GM19023 (cell line): Measurements from ENCODE around the gene OGN.
A peak's percentile ranks its signal among the peaks of the same experiment; 100 is the strongest.

ENCODE experiments used
- ATAC-seq: cut with Tn5 transposase; IDR thresholded peaks from one replicate; pipeline ENCODE4 v1.9.1; 2021; ENCODE audit warnings: mild to moderate bottlenecking, moderate library complexity; ENCODE audit not compliant: unreplicated experiment

Gene OGN

DNA sequence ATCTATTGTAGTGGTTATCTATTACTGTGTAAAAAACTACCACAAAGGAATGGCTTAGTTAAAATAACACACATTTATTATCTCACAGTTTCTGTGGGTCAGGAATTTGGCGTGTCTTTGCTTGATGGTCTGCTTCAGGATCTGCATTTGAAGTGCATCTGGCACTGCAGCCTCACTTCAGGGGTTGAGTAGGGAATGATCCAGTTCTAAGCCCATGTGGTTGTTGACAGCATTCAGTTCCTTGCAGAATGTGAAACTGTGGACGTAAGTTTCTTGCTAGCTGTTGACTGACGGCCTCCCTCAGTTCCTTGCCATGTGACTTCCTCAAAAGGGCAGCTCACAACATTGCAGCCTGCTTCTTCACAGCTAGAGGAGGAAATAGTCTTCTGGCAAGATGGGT, 2.1 kb upstream of the OGN start:
- ATAC-seq, result peak; percentile 67

DNA sequence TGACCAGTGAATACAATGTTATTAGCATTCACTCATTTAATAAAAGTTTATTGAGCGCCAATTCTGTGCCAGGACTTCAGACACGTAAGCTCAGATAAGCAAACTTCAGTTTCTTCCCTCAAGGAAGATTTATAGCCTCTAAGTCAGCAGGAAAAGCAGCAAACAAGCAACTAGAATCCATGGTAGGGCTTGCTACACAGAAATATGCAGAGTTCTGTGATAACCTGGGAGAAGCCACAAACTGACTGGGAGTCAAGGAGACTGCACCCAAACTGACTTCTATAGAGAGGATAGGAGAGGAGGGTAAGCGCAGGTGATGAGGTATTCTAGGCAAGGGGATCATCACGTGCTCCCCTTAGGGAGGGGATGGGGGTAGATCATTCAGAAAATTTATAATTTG, 1.4 kb upstream of the OGN start:
- ATAC-seq, result no peak

DNA sequence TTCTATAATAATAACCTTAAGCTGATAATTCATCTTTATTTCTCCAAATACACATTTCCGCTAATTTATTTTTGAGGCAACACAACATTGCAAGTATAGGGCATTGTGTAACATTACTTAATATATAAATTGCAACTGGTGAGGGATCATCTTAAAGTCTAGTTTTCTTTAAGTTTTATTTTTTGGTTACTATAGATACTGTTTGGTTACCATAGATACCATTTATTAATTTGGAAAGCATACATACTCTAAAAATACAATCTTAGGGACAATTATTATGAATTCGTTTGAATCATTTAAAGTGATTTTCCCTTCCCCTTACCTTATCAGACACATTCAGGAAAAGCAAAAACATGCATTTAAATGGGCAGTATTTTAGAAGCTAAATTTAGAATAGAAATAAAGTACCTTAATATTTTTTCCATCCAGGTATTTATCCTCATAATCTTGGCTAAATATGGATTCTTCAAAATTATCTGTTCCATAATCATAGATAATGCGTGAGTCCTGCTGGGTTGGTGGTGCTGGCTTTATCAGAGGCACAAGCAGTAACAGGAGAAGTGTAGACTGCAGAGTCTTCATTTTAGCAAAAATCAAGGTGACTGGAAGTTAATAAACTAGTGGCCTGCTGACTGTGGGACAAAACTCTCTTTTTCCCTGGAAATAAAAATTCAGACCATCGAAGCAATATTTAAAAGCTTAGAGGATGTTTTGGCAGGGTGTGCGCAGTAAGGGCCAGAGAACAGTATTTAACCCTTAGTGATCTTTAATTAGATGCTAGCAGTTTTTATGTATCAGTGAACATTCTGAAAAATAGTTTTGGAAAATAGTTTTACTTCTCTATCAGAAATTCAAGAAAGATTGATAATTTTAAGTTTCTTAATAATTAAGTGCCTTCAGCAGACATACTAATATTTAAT, 1.3 kb downstream of the OGN start:
- no peak for ATAC-seq

DNA sequence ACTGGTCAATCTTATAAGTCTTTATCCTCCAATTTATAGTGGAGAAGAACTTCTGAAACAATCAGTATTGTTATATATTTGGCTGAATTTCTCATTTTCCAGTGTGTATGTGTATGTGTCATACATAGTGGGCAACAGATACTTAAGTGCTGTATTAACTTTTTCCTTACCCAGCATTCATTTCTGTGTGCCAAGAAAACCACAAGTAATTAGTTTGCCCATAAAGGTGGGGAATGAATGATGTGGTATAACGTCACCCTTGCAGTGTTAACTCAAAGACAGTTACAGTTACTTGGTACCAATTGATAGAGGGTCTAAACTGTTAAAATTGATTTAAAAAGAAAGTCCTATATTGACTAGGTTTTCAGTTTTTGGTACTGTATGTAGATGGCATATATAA, 2.0 kb downstream of the OGN start:
- no peak for ATAC-seq

DNA sequence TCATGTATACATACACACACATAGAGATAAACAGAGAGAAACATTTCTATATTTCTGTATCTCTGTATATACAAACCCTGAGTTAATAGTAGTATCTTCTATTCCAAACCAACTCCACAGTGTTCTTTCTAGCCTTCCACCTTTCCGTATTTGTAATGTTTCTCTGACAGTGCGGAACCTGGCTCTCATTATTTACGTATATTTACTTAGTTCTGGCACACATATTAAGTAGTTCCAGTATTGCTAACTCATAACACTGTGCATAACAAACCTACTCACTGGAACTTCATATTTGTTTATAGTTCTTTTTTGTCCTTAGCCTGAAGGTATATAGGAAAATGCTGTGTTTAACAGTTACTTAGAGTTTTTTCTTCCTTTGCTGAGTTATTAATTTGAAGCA, 6.5 kb downstream of the OGN start:
- no peak for ATAC-seq

DNA sequence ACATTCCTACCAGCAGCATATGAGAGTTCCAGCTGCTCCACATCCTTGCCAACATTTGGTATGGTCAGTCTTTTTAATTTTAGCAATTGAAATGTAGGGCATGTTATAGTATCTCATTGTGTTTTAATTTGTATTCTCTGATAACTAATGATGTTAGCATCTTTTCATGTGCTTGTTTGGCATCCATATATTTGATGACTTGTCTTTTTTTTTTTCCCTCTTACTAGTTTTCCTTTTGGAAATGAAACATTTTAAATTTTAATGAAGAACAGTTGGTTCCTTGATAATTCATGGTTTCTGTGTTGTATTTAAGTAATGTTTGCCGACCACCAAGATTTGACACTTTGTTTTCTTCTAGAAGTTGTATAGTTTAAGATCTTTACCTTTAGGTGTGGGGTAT, 8.8 kb downstream of the OGN start:
- no peak for ATAC-seq

DNA sequence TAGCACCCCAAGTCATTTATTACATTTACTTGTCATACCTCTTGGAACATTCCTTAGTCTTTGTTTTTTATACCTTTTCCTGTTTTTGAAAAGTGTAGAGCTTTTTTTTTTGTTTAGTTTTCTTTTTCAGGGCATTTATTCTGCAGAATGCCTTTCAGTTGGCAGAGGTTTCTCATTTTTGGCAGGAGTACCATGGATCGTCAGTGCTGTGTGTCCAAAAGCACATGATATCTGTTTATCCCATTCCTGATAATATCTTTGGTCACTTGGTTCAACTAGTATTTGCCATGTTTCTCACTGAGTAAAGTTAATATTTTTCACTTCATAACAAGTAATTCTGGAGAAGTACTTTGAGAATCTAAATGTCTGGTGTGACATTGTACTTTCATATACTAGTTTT, 10.7 kb downstream of the OGN start:
- no peak for ATAC-seq

DNA sequence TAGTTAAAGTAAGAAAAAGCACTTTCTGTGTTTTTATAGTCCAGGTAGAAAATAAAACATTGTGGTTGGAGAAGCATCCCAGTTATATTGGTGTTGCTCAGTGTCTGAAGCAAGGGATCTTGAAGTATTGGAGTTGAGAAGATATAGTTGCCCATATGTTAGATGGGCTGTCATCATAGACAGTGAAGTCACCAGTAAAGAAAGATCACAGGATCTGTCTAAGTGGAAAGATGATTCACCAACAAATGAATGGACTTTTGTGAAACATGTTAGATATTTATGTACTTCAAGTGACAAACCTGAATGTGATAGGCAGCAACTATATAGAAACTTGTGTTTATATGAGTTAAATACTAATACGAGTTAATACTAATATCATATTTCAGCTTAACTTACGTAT, 11.7 kb downstream of the OGN start:
- no peak for ATAC-seq

DNA sequence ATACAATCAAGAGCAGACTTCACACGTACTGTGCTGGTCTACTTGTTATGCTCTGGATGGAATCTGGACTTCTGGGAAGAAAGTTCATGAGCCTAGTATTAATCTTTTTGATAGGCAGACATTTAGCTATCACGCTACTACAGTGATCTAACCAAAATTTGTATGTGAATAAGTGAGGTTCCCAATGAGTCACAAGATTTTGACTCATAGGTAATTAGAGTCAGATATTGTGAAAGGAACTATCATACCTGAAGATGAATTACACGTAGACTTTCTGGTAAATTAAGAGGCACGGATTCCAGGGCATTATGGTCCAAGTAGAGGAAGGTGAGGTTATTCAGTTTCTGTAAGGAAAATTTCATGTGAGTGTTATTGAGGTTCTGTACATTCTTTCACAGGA, 18.4 kb downstream of the OGN start:
- no peak for ATAC-seq

DNA sequence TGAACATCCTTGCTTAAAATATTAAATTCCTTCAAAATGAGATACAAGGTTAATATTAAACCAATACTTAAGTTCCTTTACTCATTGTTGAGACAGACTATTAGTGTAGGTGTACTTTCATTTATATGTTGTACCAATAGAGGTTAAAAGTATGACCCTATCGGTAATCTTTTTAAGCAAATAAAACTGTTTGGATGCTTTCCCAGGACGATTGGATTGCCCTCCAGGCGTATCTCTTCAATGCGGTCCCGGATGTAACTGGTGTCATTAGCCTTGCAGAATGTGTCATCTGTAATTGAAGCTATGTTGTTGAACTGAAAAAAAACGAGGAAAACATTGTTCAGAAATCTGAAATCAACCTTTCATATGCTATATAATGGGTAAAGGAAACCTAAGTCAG, 18.9 kb downstream of the OGN start:
- no peak for ATAC-seq

DNA sequence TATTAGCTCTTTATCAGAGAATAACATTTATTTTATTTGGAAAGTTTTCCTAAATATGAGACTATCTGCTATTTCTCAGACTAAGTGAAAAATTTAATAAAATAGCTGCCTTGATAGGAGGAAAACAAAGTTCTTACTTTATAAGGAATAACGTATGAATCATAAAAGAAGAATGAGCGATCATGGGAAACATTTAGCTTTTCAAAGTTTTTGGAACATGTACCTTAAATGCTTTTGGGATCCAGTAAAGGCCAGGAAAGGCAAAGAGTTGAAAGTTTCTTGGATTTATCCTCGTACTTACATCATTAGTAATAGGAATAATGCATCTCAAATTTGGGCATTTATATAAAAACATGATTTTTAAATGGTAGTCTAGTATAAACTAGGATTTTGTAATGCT, 19.4 kb downstream of the OGN start:
- no peak for ATAC-seq

DNA sequence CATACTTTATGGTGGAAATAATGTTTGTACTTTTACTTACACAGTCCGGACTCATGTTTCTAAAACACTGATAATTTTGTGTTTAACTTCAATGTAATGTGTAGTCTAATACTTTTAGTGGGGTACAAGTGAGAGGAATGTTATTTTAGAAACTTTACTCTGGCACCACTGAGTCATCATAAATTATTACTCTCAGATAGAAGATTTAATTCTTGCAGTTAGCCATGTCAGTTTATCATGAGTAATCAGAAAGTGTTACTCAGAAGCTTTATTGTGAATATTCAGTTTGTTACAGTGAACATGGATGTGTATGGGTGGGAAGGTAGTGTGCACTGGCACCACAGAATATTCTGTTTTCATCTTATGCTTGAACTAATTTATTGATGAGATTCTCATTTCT, 20.0 kb downstream of the OGN start:
- no peak for ATAC-seq

DNA sequence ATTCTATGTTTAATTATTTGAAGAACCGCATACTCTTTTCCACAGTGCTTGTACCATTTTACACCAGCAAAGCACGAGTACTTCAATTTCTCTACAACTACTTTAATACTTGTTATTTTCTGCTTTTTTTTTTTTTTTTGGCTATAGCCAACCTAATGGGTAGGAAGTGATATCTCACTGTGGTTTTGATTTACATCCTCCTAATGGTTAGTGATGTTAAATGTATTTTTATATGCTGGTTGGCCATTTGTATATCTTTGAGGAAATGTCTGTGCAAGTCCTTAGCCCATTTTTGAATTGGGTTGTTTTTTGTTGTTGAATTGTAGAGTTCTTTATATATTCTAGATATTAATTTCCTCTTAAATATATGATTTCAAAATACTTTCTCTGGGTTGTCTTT, 22.6 kb downstream of the OGN start:
- ATAC-seq, result no peak

DNA sequence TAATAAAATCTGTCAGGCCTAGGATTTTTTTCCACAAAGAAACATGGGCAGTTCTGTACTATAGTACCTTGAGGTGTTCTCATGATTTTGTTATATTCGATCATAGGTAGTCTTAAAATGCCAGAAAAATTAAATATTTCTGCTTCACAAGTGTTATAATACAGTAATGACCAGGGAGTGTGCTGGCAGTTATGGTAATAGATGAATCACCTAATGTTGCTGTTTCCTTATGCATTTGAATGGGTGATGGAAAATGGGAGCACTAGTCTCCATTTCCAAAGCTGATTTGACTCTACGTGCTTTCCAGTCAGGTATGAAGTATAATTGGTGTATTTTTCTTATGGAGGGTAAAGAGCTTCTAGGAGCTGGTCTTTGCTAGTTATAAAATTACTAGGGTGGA, 23.8 kb downstream of the OGN start:
- no peak for ATAC-seq

DNA sequence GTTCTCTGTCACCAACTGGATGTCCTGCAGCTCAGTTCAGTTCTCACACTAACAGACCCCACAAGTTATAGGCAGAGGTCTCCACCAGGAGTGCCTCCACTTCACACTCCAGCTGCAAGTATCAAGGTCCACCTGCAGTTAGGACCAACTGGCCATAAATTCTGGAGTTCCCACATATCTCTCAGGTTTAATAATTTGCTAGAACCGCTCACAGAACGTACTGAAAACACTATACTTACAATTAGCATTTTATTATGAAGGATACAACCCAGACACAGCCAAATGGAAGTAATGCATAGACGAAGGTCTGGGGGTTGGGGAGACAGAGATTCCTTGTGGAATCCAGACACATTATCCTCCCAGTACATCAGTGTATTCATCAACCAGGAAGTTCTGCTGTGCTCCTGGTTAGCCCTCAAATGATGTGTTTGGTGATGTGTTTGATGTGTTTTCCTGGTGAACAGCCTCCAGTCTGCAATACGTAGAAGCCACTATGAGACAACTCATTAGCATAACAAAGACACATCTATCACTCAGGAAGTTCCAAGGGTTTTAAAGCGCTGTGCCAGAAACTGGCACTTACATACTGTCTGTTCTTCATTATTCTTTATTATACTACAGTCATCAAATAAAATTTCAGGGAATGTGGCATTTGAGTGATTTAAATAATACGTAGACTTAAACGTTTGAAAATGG, 25.4 kb downstream of the OGN start:
- ATAC-seq, result no peak

DNA sequence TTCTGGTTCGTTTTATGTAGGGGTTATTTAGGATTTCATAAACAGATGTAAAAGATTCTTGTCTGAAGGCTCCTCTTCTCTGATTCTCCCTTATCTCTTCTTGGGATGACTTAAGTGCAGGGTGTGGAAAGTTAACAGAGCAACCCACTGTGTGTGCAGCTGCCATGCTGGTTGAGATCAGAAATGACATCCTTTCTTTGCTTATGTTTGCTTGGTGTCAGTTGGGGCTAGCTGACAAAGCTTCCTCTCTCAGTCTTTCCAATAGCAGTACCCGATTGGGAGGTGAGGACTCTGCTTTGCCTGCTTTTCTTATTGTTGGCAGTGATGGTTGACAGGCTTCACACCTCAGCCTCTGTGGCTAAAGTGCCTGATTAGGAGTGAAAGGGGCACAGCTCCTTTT, 26.5 kb downstream of the OGN start:
- no peak for ATAC-seq

DNA sequence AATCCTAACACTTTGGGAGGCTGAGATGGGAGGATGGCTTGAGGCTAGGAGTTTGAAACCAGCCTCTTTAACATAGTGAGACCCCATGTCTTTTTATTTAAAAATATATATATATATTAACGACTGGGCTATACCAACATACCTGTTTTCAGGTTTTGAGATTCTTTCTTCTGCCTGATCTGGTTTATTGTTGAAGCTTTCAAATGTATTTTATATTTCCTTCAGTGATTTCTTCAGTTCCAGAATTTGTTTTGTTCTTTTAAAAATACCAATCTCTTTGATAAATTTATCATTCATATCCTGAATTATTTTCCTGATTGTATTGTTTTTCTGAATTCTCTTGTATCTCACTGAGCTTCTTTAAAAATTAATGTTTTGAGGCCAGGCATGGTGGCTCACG, 31.2 kb downstream of the OGN start:
- ATAC-seq, result no peak

DNA sequence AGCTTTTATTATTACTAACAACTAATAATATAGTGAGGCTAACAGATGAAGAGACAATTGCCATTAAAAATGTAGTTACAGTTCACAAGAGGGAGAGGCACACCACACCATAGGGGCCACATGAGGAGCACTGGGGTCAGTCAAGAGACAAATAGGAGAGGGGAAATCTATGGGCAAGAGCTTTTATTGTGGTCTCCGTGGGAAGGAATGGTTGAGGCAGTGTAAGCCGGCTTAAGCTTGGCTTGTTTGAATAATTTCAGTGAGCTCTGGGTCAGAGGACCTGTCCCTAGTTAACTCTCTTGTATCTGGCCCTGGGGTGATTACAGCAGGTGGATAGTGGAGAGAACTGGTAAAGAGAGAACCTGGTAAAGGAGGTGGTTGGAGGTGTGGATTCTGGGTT, 35.3 kb downstream of the OGN start:
- no peak for ATAC-seq

DNA sequence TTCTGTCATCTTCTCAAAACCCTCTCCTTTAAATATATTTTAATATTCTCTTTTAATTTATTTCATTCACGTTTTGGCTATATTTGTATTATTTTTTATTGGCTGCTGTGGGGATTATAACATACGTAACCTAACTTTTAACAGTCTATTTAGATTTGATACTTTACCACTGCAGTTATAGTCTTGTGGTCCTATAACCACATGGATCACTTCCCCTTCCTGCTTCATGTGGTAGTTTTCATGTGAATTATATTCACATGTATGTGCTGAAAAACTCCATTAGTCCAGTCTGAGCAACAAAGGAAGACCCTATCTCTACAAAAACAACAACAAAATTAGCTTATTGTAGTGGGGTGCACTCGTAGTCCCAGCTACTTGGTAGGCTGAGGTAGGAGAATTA, 44.3 kb downstream of the OGN start:
- ATAC-seq, result no peak

DNA sequence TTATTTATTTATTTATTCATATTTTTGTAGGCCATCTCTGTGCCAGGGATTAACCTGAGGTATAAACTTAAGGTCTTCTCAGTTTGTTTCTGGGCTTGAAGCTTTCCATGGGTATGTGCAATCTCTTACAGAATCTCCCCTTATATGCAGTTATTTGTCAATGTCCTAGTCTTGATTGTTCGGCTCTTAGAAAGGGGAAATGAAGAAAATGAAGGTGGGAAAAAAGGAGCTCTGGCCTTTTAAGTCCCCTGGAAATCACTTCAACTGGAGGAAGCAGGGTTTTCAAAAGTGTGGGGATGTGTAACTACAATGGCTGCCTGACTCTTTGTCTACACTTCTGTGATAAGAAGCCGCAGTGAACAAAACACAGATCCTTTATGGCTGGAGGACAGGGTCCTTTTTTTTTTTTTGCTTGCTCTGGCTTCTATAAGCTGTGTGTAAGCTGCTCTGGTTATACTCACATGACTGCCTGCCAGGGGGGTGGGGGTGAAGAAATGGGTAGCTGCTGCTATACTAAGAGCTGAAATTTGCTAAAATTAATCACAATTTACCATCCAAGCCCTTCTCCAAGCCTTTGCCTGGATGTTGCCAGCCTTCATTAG, 44.9 kb downstream of the OGN start:
- no peak for ATAC-seq

DNA sequence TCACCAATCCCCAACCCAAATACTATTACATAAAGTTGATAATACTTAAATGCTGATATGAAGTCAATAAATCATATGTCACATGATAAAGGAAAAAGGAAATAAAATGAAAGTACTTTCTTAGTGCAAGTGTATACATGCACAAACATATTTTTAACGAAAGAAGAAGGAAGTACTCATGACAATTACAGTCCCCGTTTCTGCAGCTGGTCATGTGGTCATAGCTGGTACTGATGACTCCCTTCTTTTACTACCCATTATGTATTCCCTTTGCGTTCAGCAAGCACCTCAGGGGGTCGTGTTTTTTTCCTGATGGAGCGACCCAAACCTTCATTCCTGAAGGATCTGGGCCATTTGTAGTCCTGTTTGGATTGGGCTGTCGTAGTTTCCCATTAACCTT, 51.3 kb downstream of the OGN start:
- no peak for ATAC-seq

DNA sequence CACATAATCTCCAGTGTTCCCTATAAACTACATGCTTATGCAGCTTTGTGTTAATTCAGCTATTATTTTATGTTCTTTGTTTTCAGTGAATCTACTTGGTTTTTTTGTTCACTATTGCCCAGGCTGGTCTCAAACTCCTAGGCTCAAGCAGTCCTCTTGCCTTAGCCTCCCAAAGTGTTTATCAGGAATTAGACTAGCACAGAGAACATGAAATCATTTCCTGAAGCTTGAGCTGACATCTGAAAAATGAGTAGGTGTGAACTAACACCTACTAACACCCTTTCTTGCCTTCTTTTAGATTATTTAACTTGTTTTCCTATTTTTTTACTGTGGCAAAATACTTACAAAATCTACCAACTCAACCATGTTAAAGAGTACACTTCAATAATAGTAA, 53.6 kb downstream of the OGN start:
- no peak for ATAC-seq
